Measurements from ENCODE around the gene ALDH1L2.
"Not testable (repeated sequence)": the region's sequence is repeated elsewhere in the genome, so short reads cannot be mapped to it uniquely, and the experiment has no call there.

ALDH1L2 gene

DNA sequence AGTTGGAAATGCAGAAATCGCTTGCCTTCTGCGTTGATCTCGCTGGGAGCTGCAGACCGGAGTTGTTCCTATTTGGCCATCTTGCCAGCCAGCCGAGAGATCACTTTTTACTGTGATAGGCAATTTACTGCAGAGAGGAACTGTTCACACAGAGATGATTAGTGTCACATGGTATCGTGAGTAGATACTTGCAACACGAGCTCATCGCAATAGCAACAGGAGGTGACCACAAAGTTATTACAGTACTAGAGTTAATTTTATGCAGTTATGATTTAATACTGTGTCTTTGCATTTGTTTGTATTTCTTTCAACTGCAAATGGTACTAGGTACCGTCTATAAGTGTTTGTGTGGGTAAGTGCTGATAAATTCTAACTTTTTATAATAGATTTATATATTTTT, 70.4 kb downstream of the ALDH1L2 start:
- ATAC-seq (replicated peaks): no peak
- DNase-seq: no peak
- Mint-ChIP-seq H3K36me3 (ENCODE audit: insufficient read depth) (peaks cover 12% of the 10 kb centered on the region), H3K9me3 (peaks cover 3 to 9% of the 10 kb centered on the region in 2 donors), H3K27me3 (no peaks in the 10 kb centered on the region), H3K4me1 (ENCODE audit: low read depth in 2 of 2) (peaks cover 0 to 2% of the 10 kb centered on the region in 2 donors), H3K27ac (no peak overlapping the region), H3K4me3 (no peak overlapping the region)

DNA sequence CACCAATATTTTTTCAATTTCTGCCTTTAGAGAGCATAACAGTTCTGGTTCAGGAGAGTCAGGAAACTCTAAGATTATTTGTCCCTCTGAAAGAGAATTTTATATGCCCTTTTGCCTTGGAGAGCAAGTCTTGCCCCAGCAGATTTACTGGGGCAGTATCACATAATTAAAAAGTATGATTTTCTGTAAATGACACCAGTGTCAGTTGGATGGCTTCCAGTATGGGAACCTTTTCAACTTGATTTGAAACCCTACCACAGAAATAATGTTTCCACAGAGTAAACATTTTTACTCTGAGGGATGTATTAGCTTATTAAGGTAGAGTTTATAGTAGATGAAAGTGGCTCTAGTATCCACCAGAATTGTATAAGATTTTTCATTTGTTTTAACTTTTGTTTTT, 82.8 kb downstream of the ALDH1L2 start:
- Mint-ChIP-seq H3K27me3 (no peaks in the 10 kb centered on the region), H3K36me3 (ENCODE audit: insufficient read depth) (peaks cover 22% of the 10 kb centered on the region), H3K4me1 (ENCODE audit: low read depth in 2 of 2) (peaks cover 0 to 7% of the 10 kb centered on the region in 2 donors), H3K27ac (no peak overlapping the region), H3K4me3 (no peak overlapping the region), H3K9me3 (no peaks in the 10 kb centered on the region)
- DNase-seq (no peak), ATAC-seq (replicated peaks) (no peak)

DNA sequence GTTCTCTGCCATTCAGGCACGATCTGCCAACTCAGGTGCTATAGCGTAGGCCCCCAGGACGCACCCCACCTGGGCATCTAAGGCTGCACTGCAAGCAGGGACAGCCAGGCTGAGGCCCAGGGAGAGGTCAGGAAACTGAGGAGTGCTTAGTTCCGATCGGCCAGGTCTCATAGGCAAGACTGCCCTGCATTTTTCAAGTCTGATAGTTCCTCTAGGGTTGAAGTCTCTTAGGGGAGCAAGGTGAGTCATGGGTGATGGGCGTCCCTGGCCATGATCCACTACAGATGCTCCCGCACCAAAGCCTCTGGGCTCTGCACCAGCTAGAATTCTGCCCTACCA, 84.9 kb downstream of the ALDH1L2 start:
- no peak overlapping the region for H3K4me3 Mint-ChIP-seq
- peaks cover 41% of the 10 kb centered on the region for H3K36me3 Mint-ChIP-seq (ENCODE audit: insufficient read depth)
- no peaks in the 10 kb centered on the region for H3K27me3 Mint-ChIP-seq
- ATAC-seq (replicated peaks) (no peak), DNase-seq (no peak)
- no peaks in the 10 kb centered on the region for H3K9me3 Mint-ChIP-seq
- peaks cover 0 to 6% of the 10 kb centered on the region in 2 donors for H3K4me1 Mint-ChIP-seq (ENCODE audit: low read depth in 2 of 2)
- H3K27ac Mint-ChIP-seq: no peak overlapping the region

GRCh38 chr12:104998423-104999346, 85.6 kb downstream of the ALDH1L2 start:
- Mint-ChIP-seq H3K9me3 (no peaks in the 10 kb centered on the region), H3K4me3 (no peak overlapping the region), H3K36me3 (ENCODE audit: insufficient read depth) (peaks cover 38% of the 10 kb centered on the region), H3K27ac (no peak overlapping the region), H3K27me3 (no peaks in the 10 kb centered on the region), H3K4me1 (ENCODE audit: low read depth in 2 of 2) (peaks cover 0 to 6% of the 10 kb centered on the region in 2 donors)
- DNase-seq: no peak
- ATAC-seq (replicated peaks): no peak

GRCh38 chr12:104997541-104997940, 86.7 kb downstream of the ALDH1L2 start:
- DNase-seq (no peak), ATAC-seq (replicated peaks) (no peak)
- Mint-ChIP-seq H3K27ac (no peak overlapping the region), H3K27me3 (no peaks in the 10 kb centered on the region), H3K9me3 (no peaks in the 10 kb centered on the region), H3K4me3 (no peak overlapping the region), H3K4me1 (ENCODE audit: low read depth in 2 of 2) (peaks cover 0 to 6% of the 10 kb centered on the region in 2 donors), H3K36me3 (ENCODE audit: insufficient read depth) (peaks cover 46% of the 10 kb centered on the region)

- peaks cover 44% of the 10 kb centered on the region for H3K36me3 Mint-ChIP-seq (ENCODE audit: insufficient read depth)
- ATAC-seq (replicated peaks) (no peak), DNase-seq (no peak)
- no peaks in the 10 kb centered on the region for H3K9me3 Mint-ChIP-seq
- no peaks in the 10 kb centered on the region for H3K27me3 Mint-ChIP-seq
- no peak overlapping the region for H3K27ac Mint-ChIP-seq
- peaks cover 0 to 4% of the 10 kb centered on the region in 2 donors for H3K4me1 Mint-ChIP-seq (ENCODE audit: low read depth in 2 of 2)
- no peak overlapping the region for H3K4me3 Mint-ChIP-seq
Measured at GRCh38 chr12:104994336-104994735, 89.9 kb downstream of the ALDH1L2 start.

- H3K27ac Mint-ChIP-seq: no peak overlapping the region
- H3K27me3 Mint-ChIP-seq: no peaks in the 10 kb centered on the region
Measured at GRCh38 chr12:104991565-104992128, 92.6 kb downstream of the ALDH1L2 start.

GRCh38 chr12:104990950-104991349, 93.3 kb downstream of the ALDH1L2 start:
- Mint-ChIP-seq H3K9me3 (no peaks in the 10 kb centered on the region), H3K27ac (no peak overlapping the region), H3K4me1 (ENCODE audit: low read depth in 2 of 2) (peaks cover 16 to 23% of the 10 kb centered on the region in 2 donors), H3K4me3 (no peak overlapping the region), H3K27me3 (no peaks in the 10 kb centered on the region), H3K36me3 (ENCODE audit: insufficient read depth) (peaks cover 42% of the 10 kb centered on the region)
- DNase-seq: no peak
- no peak for ATAC-seq (replicated peaks)

More at GRCh38 chr12:104991565-104992128, 92.6 kb downstream of the ALDH1L2 start:
- Mint-ChIP-seq H3K4me1 (ENCODE audit: low read depth in 2 of 2) (peaks cover 16 to 21% of the 10 kb centered on the region in 2 donors), H3K9me3 (no peaks in the 10 kb centered on the region), H3K36me3 (ENCODE audit: insufficient read depth) (peaks cover 45% of the 10 kb centered on the region), H3K4me3 (no peak overlapping the region)
- ATAC-seq (replicated peaks) (no peak), DNase-seq (no peak)

GRCh38 chr12:104986022-104986941, 98.0 kb downstream of the ALDH1L2 start, which contains the start of gene NOPCHAP1:
TSS of gene NOPCHAP1 (plus strand) at chr12:104986316. CDS start at chr12:104986353, 37 bp downstream.
- Mint-ChIP-seq H3K4me1 (ENCODE audit: low read depth in 2 of 2) (peaks cover 21 to 31% of the 10 kb centered on the region in 2 donors), H3K27me3 (peaks cover 0 to 23% of the 10 kb centered on the region in 2 donors), H3K4me3 (peak within 1 kb of the TSS; percentile 83 to 90), H3K9me3 (no peaks in the 10 kb centered on the region), H3K27ac (peak within 1 kb of the TSS; percentile 12 to 62), H3K36me3 (ENCODE audit: insufficient read depth) (peaks cover 14% of the 10 kb centered on the region)
- peak; percentile 72 to 85 (median 75) for DNase-seq
- ATAC-seq (replicated peaks): peak; percentile 94

DNA sequence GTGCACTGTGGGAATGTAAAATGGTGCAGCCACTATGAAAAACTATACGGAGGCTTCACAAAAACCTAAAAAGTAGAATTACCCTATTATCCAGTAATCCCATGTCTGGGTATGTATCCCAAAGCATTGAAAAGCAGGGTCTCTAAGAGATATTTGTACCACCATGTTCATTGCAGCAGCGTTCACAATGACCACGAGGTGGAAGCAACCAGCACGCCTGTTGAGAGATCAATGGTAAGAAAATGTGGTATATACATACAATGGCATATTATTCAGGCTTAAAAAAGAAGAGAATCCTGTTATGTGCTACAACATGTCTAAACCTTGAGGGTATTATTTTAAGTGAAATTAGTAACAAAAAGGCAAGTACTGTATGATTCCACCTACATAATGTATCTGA, 99.1 kb downstream of the ALDH1L2 start:
- peaks cover 21 to 31% of the 10 kb centered on the region in 2 donors for H3K4me1 Mint-ChIP-seq (ENCODE audit: low read depth in 2 of 2)
- no peak for DNase-seq
- no peaks in the 10 kb centered on the region for H3K9me3 Mint-ChIP-seq
- peak overlapping the region; percentile 83 to 90 for H3K4me3 Mint-ChIP-seq
- peaks cover 0 to 23% of the 10 kb centered on the region in 2 donors for H3K27me3 Mint-ChIP-seq
- H3K36me3 Mint-ChIP-seq (ENCODE audit: insufficient read depth): peaks cover 12% of the 10 kb centered on the region
- ATAC-seq (replicated peaks): no peak
- H3K27ac Mint-ChIP-seq: peak overlapping the region in 1 of 2 donors; percentile 62

DNA sequence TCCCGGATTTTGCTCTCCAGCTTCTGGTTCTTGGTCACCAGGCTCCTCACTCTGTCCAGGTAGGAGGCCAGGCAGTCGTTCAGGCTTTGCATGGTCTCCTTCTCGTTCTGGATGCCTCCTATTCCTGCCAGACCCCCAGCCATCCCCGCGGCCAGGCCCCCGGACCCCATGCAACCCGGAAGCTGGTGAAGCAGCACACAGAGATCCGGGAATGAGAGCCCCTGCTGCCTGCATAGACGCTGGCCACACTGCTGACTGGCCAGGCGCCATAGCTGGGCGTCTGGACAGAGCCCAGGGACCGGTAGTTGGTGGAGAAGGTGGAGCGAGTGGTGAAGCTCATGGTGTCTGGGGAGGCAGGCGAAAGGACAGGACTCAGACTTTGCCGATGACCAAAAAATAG, 106.6 kb downstream of the ALDH1L2 start:
- not testable (repeated sequence) for H3K27ac Mint-ChIP-seq; H3K9me3 Mint-ChIP-seq; H3K4me1 Mint-ChIP-seq (ENCODE audit: low read depth in 2 of 2); DNase-seq; H3K27me3 Mint-ChIP-seq; H3K36me3 Mint-ChIP-seq (ENCODE audit: insufficient read depth); ATAC-seq (replicated peaks); H3K4me3 Mint-ChIP-seq

- ATAC-seq (replicated peaks): no peak
- Mint-ChIP-seq H3K9me3 (no peaks in the 10 kb centered on the region), H3K27ac (no peak overlapping the region), H3K4me3 (no peak overlapping the region), H3K36me3 (ENCODE audit: insufficient read depth) (no peaks in the 10 kb centered on the region), H3K4me1 (ENCODE audit: low read depth in 2 of 2) (no peaks in the 10 kb centered on the region), H3K27me3 (no peaks in the 10 kb centered on the region)
- DNase-seq: no peak
Measured at GRCh38 chr12:104976703-104977102, 107.6 kb downstream of the ALDH1L2 start.
